ENCODE results near the gene EIF4A3. TPM values are rescaled to one million over a fixed set of nuclear protein-coding genes. Genes with fewer than 3 reads are reported as not detected.

EIF4A3 gene
- total RNA-seq, 1 experiment from 2014 or later = 86.7 TPM

GRCh38 chr17:80084773-80085172 lies 62.2 kb downstream of the EIF4A3 start:
- no peak for DNase-seq (ENCODE audit: extremely low read depth, low read depth)

Small RNAs within 50 kb of the gene (small RNA-seq; reads per million reads assigned to genes)
- gene AC087741.2 (0 reads per million in 2 experiments), gene MIR1268B (0 reads per million in 2 experiments)

Other genes with a start within 250 kb of the EIF4A3 start
- gene TBC1D16, start 111.3 kb downstream of the EIF4A3 start, total RNA-seq (2014; rRNA removed; shearing (Covaris generic)) = 12.3 and 12.4 TPM in 2 replicates
- 2.0 and 2.6 TPM in 2 replicates for gene CCDC40, start 110.5 kb downstream of the EIF4A3 start, total RNA-seq (2014; rRNA removed; shearing (Covaris generic))
- 45.1 and 51.0 TPM in 2 replicates for gene GAA, start 45.5 kb downstream of the EIF4A3 start, total RNA-seq (2014; rRNA removed; shearing (Covaris generic))
- gene CARD14, start 22.9 kb upstream of the EIF4A3 start, total RNA-seq (2014; rRNA removed; shearing (Covaris generic)) = 0.46 and 0.62 TPM in 2 replicates
- 7.5 and 10.2 TPM in 2 replicates for gene SGSH, start 73.2 kb upstream of the EIF4A3 start, total RNA-seq (2014; rRNA removed; shearing (Covaris generic))
- gene SLC26A11, start 73.3 kb upstream of the EIF4A3 start, total RNA-seq (2014; rRNA removed; shearing (Covaris generic)) = 5.9 and 7.6 TPM in 2 replicates
- 52.7 and 60.8 TPM in 2 replicates for gene RNF213, start 113.7 kb upstream of the EIF4A3 start, total RNA-seq (2014; rRNA removed; shearing (Covaris generic))